Panc1 (cell line): ENCODE results near the gene PIK3CD. TPM values are rescaled to one million over a fixed set of nuclear protein-coding genes. Genes with fewer than 3 reads are reported as not detected.

Experiments
- ATAC-seq: fragments of 200-7000 bp; cut with Tn5 transposase; 2 replicates; pipeline ENCODE4 v1.9.1; 2020; ENCODE audit warnings: mild to moderate bottlenecking, moderate library complexity
- Bru-seq: library from RNA; stranded (reverse); fragments of 400-500 nt; gene quantifications from one replicate; lab custom pipeline; 2021; lab: Mats Ljungman, UMichigan
- BruChase-seq, 2 experiments: library from RNA; stranded (reverse); fragments of 400-500 nt; gene quantifications; one replicate each; lab custom pipeline; 2021; lab: Mats Ljungman, UMichigan
- BruUV-seq: library from RNA; stranded (reverse); fragments of 400-500 nt; replicated peaks from 2 replicates; lab custom pipeline; 2021; lab: Mats Ljungman, UMichigan
- CTCF ChIA-PET: fragments of 300-600 bp; sonication (Branson Sonifier 250); formaldehyde crosslinking; loops from one replicate; lab custom pipeline; 2022; ENCODE audit warnings: antibody characterized with exemption; lab: Charles Lee
- POLR2A ChIA-PET: fragments of 300-600 bp; sonication (Branson Sonifier 250); formaldehyde crosslinking; loops from one replicate; lab custom pipeline; 2022; ENCODE audit warnings: antibody characterized with exemption; lab: Charles Lee
- DNase-seq: peaks from one replicate; pipeline ENCODE4 v3.0.0-alpha.2; 2010; ENCODE audit warnings: low read depth, low spot score
- H3K27ac ChIP-seq: 2 replicates; pipeline ENCODE4 v1.5.1; 2011; ENCODE audit warnings: mild to moderate bottlenecking, low read length, inconsistent platforms
- H3K27me3 ChIP-seq: fragments of 200-500 bp; sonication (Bioruptor generic); 2 replicates; pipeline ENCODE4 v1.6.0; 2014; ENCODE audit warnings: low read length, inconsistent platforms; ENCODE audit not compliant: control insufficient read depth, insufficient read depth
- H3K36me3 ChIP-seq: fragments of 200-500 bp; sonication (Bioruptor generic); 2 replicates; pipeline ENCODE4 v1.5.1; 2014; ENCODE audit warnings: inconsistent platforms, mild to moderate bottlenecking, low read length, moderate library complexity; ENCODE audit not compliant: control insufficient read depth, insufficient read depth
- H3K4me1 ChIP-seq: 2 replicates; pipeline ENCODE4 v1.5.1; 2011; ENCODE audit warnings: inconsistent platforms, mild to moderate bottlenecking, low read length, moderate library complexity; ENCODE audit not compliant: control insufficient read depth, insufficient read depth
- H3K4me3 ChIP-seq, 2 experiments: 2 replicates each; pipeline ENCODE4 v1.5.1; 2011 to 2012; ENCODE audit warnings: low read depth in 2 of 2, low read length in 2 of 2, mild to moderate bottlenecking in 2 of 2, inconsistent platforms in 1 of 2, moderate library complexity in 1 of 2
- H3K9me3 ChIP-seq: fragments of 200-500 bp; sonication (Bioruptor generic); 2 replicates; pipeline ENCODE4 v1.5.1; 2014; ENCODE audit warnings: low read depth, mild to moderate bottlenecking, inconsistent platforms, low read length, moderate library complexity; ENCODE audit not compliant: control insufficient read depth, insufficient read depth
- CTCF ChIP-seq: fragments of 450-650 bp; IDR thresholded peaks from 2 replicates; pipeline ENCODE4 v1.5.1; 2017; ENCODE audit warnings: mild to moderate bottlenecking
- POLR2AphosphoS5 ChIP-seq: IDR thresholded peaks from 2 replicates; pipeline ENCODE4 v1.6.1; 2012; ENCODE audit warnings: mild to moderate bottlenecking, low read depth, low read length, moderate library complexity
- REST ChIP-seq, 2 experiments: IDR thresholded peaks; 2 replicates each; pipeline ENCODE4 v1.6.1; 2011 to 2012; ENCODE audit warnings: low read depth in 2 of 2, control low read depth in 1 of 2, low read length in 1 of 2, mild to moderate bottlenecking in 1 of 2, moderate library complexity in 1 of 2; ENCODE audit not compliant: insufficient read depth in 1 of 2
- SIN3A ChIP-seq: IDR thresholded peaks from 2 replicates; pipeline ENCODE4 v1.6.1; 2012; ENCODE audit warnings: low read depth, mild to moderate bottlenecking, low read length, moderate library complexity, borderline replicate concordance; ENCODE audit not compliant: insufficient read depth
- TCF7L2 ChIP-seq: IDR thresholded peaks from 2 replicates; pipeline ENCODE4 v1.6.1; 2011; ENCODE audit warnings: mild to moderate bottlenecking, low read depth, low read length, inconsistent platforms
- in situ Hi-C: cut with HindIII; loops from 2 replicates; pipeline ENCODE4 v1.10.0; 2016; ENCODE audit warnings: low sequenced_read_pairs, low pct_unique_long_range_greater_than_20kb
- intact Hi-C: fragments of 100-400 bp; cut with micrococcal nuclease; formaldehyde crosslinking; loops from one replicate; pipeline ENCODE4 v1.10.0; 2022; ENCODE audit not compliant: unreplicated experiment
- long read RNA-seq: library from polyadenylated mRNA; unstranded; transcript quantifications from one replicate; pipeline ENCODE4 v2.0.0, GENCODE V29; 2021; ENCODE audit not compliant: unreplicated experiment
- polyA plus RNA-seq: library from polyadenylated mRNA; unstranded; fragments of >200 nt; gene quantifications from one replicate; pipeline ENCODE4 v1.2.1, GENCODE V29; 2012; ENCODE audit warnings: missing spikeins; ENCODE audit not compliant: insufficient read length
- total RNA-seq: library from RNA; stranded (reverse); gene quantifications from one replicate; pipeline ENCODE4 v1.2.1, GENCODE V29; 2021; ENCODE audit not compliant: unreplicated experiment

The PIK3CD gene
- total RNA-seq (12.5 TPM), Bru-seq, nascent RNA (percentile 40 among the genes with signal in this experiment), BruChase-seq, experiment 1, labeled RNA remaining after a 2-hour chase (percentile 42 among the genes with signal in this experiment), BruChase-seq, experiment 2, labeled RNA remaining after a 6-hour chase (percentile 50 among the genes with signal in this experiment)
- 12.0 TPM for polyA plus RNA-seq
- long read RNA-seq, full-length matches to known transcripts: 1 of 15 reads
- long read RNA-seq, partial matches to known transcripts: 6 of 15 reads
- long read RNA-seq, other reads (novel, unspliced or antisense): 8 of 15 reads

- no peaks in the 10 kb centered on the region for H3K36me3 ChIP-seq
- H3K4me3 ChIP-seq: peak within 1 kb of the TSS; percentile 40 to 48
- POLR2A ChIA-PET: no interaction called here
- in situ Hi-C loops: no loop called here
- ATAC-seq (peak; percentile 86), DNase-seq (no peak)
- H3K9me3 ChIP-seq: no peaks in the 10 kb centered on the region
- TF ChIP-seq TCF7L2 (no peak), REST (IDR thresholded peaks at IDR 0.05; ENCODE audit: insufficient read depth in 1 of 2, low read depth in 2 of 2, low read length in 1 of 2) (no peak), POLR2AphosphoS5 (no peak), SIN3A (no peak), CTCF (no peak)
- intact Hi-C loops: no loop called here
- no TSS peak for BruUV-seq
- CTCF ChIA-PET: interaction anchor here (0.5 to 0.6 kb wide), 3 partner anchors 25 to 558 kb away, joined by 3 to 4 read pairs (median 4); no protein-coding TSS in a partner anchor
- no peaks in the 10 kb centered on the region for H3K27me3 ChIP-seq
- H3K27ac ChIP-seq: no peak within 1 kb of the TSS
- H3K4me1 ChIP-seq: peaks cover 5% of the 10 kb centered on the region; the same call in 1 of the 2 replicates
Measured at GRCh38 chr1:9651565-9652378, at the start of gene PIK3CD. TSS of gene PIK3CD (plus strand) at chr1:9651731. CDS start at chr1:9710456, 58,725 bp downstream.

- H3K9me3 ChIP-seq: no peaks in the 10 kb centered on the region
- ChIA-PET CTCF (no interaction called here), POLR2A (no interaction called here)
- no peaks in the 10 kb centered on the region for H3K36me3 ChIP-seq
- ATAC-seq: no peak
- no peaks in the 10 kb centered on the region for H3K4me1 ChIP-seq
- BruUV-seq: no TSS peak
- H3K27me3 ChIP-seq: no peaks in the 10 kb centered on the region
- intact Hi-C loops: no loop called here
- TF ChIP-seq CTCF (no peak), TCF7L2 (no peak), SIN3A (no peak), REST (IDR thresholded peaks at IDR 0.05; ENCODE audit: insufficient read depth in 1 of 2, low read depth in 2 of 2, low read length in 1 of 2) (no peak), POLR2AphosphoS5 (no peak)
- H3K27ac ChIP-seq: no peak overlapping the region
- H3K4me3 ChIP-seq: no peak overlapping the region
- no peak for DNase-seq
- in situ Hi-C loops: no loop called here
Measured at GRCh38 chr1:9601942-9602793, 49.4 kb upstream of the PIK3CD start.
